H54 (cell line): ENCODE measurements around the gene ELFN2.

Source experiments
- DNase-seq: peaks from one replicate; pipeline ENCODE4 v3.0.0; 2011; ENCODE audit warnings: low spot score, mixed read lengths; ENCODE audit not compliant: insufficient read length
- FAIRE-seq: peaks from 3 replicates; lab custom pipeline; 2011; peaks lifted over from hg19 to GRCh38; lab: Jason Lieb, UNC
- POLR2A ChIP-seq: IDR thresholded peaks from 2 replicates; pipeline ENCODE4 v1.6.1; 2011; ENCODE audit warnings: low read depth, mild to moderate bottlenecking, low read length

ELFN2 gene

GRCh38 chr22:37428649-37429586 is 1.6 kb upstream of the ELFN2 start:
- no peak for TF ChIP-seq POLR2A
- no peak for DNase-seq
- no peak for FAIRE-seq

- DNase-seq (no peak), FAIRE-seq (no peak)
- no peak for TF ChIP-seq POLR2A
Observed at GRCh38 chr22:37427711-37428635, 694 bp upstream of the ELFN2 start.

GRCh38 chr22:37426706-37427134 is 559 bp downstream of the ELFN2 start:
- TF ChIP-seq POLR2A: no peak
- no peak for DNase-seq
- no peak for FAIRE-seq

- FAIRE-seq: no peak
- no peak for DNase-seq
- TF ChIP-seq POLR2A: no peak
Observed at GRCh38 chr22:37425800-37426705, 1.2 kb downstream of the ELFN2 start.

GRCh38 chr22:37425369-37425768 is 1.9 kb downstream of the ELFN2 start:
- TF ChIP-seq POLR2A: no peak
- DNase-seq: no peak
- no peak for FAIRE-seq

- no peak for TF ChIP-seq POLR2A
- FAIRE-seq (no peak), DNase-seq (no peak)
Observed at GRCh38 chr22:37423283-37423682, 4.0 kb downstream of the ELFN2 start.

GRCh38 chr22:37421468-37421877 is 5.8 kb downstream of the ELFN2 start:
- no peak for TF ChIP-seq POLR2A
- no peak for FAIRE-seq
- no peak for DNase-seq

- FAIRE-seq (no peak), DNase-seq (no peak)
- TF ChIP-seq POLR2A: no peak
Observed at GRCh38 chr22:37420686-37421467, 6.4 kb downstream of the ELFN2 start.

- FAIRE-seq (no peak), DNase-seq (no peak)
- no peak for TF ChIP-seq POLR2A
Observed at GRCh38 chr22:37419969-37420685, 7.2 kb downstream of the ELFN2 start.

GRCh38 chr22:37419370-37419968 is 7.8 kb downstream of the ELFN2 start:
- DNase-seq (no peak), FAIRE-seq (no peak)
- TF ChIP-seq POLR2A: no peak

- TF ChIP-seq POLR2A: no peak
- FAIRE-seq (no peak), DNase-seq (no peak)
Observed at GRCh38 chr22:37418627-37419369, 8.5 kb downstream of the ELFN2 start.
